Activated CD8-positive, alpha-beta memory T cell treated with anti-CD3 and anti-CD28 coated beads for 1 hour (primary cell): ENCODE measurements around the gene KRTAP29-1.
"Not testable (repeated sequence)": the region's sequence is repeated elsewhere in the genome, so short reads cannot be mapped to it uniquely, and the experiment has no call there.

Experiments used
- DNase-seq, 2 donors: peaks; one replicate each; pipeline ENCODE4 v3.0.0-alpha.2; 2020; ENCODE audit warnings: low read depth in 1 of 2; ENCODE audit errors: extremely low read depth in 1 of 2

The KRTAP29-1 gene

GRCh38 chr17:41301916-41302901, at the start of gene KRTAP29-1:
KRTAP29-1 (minus strand) TSS chr17:41302851; CDS start chr17:41302851, 0 bp downstream.
- no peak for DNase-seq

GRCh38 chr17:41351177-41351576, 48.5 kb upstream of the KRTAP29-1 start:
- no peak for DNase-seq

GRCh38 chr17:41350381-41350878, 47.8 kb upstream of the KRTAP29-1 start, which contains the start of gene KRT33A:
KRT33A (minus strand) TSS chr17:41350828; CDS start chr17:41350767, 61 bp downstream.
- not testable (repeated sequence) for DNase-seq

- no peak for DNase-seq
These were observed 45.5 kb upstream of the KRTAP29-1 start for GRCh38 chr17:41347869-41348760.

GRCh38 chr17:41346421-41346820, 43.8 kb upstream of the KRTAP29-1 start:
- DNase-seq: not testable (repeated sequence)

GRCh38 chr17:41345992-41346391, 43.3 kb upstream of the KRTAP29-1 start:
- no peak for DNase-seq

GRCh38 chr17:41343029-41343428, 40.4 kb upstream of the KRTAP29-1 start:
- DNase-seq: no peak

GRCh38 chr17:41340934-41341861, 38.5 kb upstream of the KRTAP29-1 start:
- DNase-seq: peak in 1 of 2 donors; percentile 27

- no peak for DNase-seq
These were observed 37.8 kb upstream of the KRTAP29-1 start for GRCh38 chr17:41340494-41340893.

- no peak for DNase-seq
These were observed 37.0 kb upstream of the KRTAP29-1 start for GRCh38 chr17:41339571-41340172.

- peak in 1 of 2 donors; percentile 14 for DNase-seq
These were observed 36.4 kb upstream of the KRTAP29-1 start for GRCh38 chr17:41338961-41339485.

- no peak for DNase-seq
These were observed 33.1 kb upstream of the KRTAP29-1 start for GRCh38 chr17:41335747-41336146.

GRCh38 chr17:41334385-41335305, 32.0 kb upstream of the KRTAP29-1 start:
- no peak for DNase-seq

GRCh38 chr17:41333836-41334235, 31.2 kb upstream of the KRTAP29-1 start:
- DNase-seq: no peak

GRCh38 chr17:41333098-41333497, 30.4 kb upstream of the KRTAP29-1 start:
- DNase-seq: no peak

GRCh38 chr17:41332239-41332638, 29.6 kb upstream of the KRTAP29-1 start:
- no peak for DNase-seq

- no peak for DNase-seq
These were observed 29.0 kb upstream of the KRTAP29-1 start for GRCh38 chr17:41331606-41332005.

GRCh38 chr17:41329279-41329948, 26.8 kb upstream of the KRTAP29-1 start:
- no peak for DNase-seq
